ENCODE results near the gene COL4A2. TPM values are rescaled to one million over a fixed set of nuclear protein-coding genes. Genes with fewer than 3 reads are reported as not detected.

The COL4A2 gene
- not detected for polyA plus RNA-seq (2012; ENCODE audit: insufficient read depth, insufficient read length)

DNA sequence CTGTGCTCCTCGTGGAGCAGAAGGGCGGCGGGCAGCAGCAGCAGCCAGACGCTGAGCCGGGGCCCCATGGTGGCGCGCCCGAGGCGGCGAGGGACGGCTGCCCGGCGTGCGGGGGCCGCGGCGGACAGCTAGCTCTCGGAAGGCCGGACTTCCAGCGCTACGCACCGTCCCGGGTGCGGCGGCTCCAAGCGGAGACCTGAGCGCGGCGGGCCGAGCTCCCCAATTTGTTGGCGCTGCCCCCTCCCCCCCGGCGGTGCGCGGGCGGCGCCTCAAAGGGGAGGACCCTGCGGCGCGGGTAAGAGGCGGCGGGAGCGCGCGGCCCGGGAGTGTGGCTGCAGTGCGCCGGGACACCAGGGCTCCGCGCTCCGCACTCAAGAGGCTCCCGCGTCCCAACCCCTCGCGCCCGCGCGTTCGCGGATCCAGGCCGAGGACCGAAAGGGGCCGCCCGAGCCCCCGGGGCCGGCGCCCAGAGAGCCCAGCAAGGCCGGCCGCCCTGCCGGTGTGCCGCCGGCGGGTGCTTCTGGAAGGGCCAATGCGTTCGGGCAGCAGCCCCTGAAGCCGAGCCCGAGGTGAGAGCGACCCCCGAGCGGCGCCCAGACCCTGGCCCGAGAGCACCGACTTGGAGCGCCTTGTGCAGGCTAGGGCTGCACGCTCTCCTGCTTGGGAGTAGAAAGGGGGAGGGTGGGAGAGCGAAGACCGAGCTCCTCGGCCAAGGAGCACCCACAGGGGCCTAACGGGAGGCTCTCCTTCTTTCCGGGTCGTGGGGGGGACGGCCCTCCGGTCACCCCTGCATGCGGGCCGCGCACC is at the start of gene COL4A2, which contains the start of gene COL4A1:
Gene COL4A2, plus strand, starts transcription at position 325 of the 807 bp plus-strand sequence. CDS start 620 bp downstream, outside the sequence.
Gene COL4A1, minus strand, starts transcription at position 198 of the 807 bp plus-strand sequence. Its CDS starts 130 bp downstream, at position 68.
- no peak for DNase-seq (ENCODE audit: low read depth, low spot score)
- H3K4me3 ChIP-seq (ENCODE audit: low read length): no peak within 1 kb of the TSS

- DNase-seq (ENCODE audit: low read depth, low spot score): no peak
- H3K4me3 ChIP-seq (ENCODE audit: low read length): no peak overlapping the region
Measured at GRCh38 chr13:110257408-110257807, 49.7 kb upstream of the COL4A2 start.

GRCh38 chr13:110258876-110259631 is 48.0 kb upstream of the COL4A2 start:
- DNase-seq (ENCODE audit: low read depth, low spot score): no peak
- H3K4me3 ChIP-seq (ENCODE audit: low read length): no peak overlapping the region

- no peak overlapping the region for H3K4me3 ChIP-seq (ENCODE audit: low read length)
- no peak for DNase-seq (ENCODE audit: low read depth, low spot score)
Measured at GRCh38 chr13:110259651-110260050, 47.4 kb upstream of the COL4A2 start.

DNA sequence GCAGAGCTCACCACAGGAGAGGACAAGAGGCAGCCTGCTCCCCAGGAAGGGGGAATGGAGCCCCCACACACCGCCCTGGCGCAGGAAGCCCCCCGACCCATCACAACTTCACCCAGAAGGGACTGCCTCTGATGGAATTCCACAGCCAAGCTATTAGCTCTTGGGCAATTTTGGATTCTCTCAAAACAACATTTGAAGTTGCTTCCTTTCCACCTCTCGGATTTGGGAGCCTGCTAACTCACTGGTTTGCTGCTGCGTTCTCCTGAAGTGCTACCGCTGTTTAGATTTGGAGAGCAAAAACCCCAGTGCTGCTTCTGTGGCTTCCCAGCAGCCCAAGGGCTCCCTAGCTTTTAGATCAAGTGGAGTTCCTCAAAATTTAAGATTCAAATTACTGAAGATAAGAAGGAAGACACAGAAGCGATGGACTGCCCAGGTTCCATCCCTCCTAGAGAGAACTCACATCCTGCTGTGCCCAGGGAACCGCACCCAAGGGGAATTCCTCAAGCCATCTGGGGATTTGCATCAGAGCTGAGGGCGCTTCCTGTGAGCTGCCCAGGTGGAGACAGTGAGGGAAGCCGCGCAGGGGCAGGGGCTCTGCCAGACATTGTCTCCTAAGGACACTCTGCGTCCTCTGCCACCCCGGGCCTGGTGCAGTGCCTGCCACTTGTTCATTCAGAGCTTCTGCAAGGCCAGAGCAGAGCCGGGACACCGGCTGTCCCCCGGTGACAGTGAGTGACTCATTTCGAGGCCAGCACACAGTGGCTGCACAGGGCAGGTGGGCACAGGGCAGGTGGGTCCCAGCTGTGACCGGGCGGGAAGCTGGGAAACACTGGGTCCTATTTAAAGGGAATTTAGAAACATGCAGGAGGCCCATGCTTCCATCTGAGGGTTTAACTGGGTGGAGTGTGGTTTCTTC is 45.7 kb upstream of the COL4A2 start:
- DNase-seq (ENCODE audit: low read depth, low spot score): no peak

DNA sequence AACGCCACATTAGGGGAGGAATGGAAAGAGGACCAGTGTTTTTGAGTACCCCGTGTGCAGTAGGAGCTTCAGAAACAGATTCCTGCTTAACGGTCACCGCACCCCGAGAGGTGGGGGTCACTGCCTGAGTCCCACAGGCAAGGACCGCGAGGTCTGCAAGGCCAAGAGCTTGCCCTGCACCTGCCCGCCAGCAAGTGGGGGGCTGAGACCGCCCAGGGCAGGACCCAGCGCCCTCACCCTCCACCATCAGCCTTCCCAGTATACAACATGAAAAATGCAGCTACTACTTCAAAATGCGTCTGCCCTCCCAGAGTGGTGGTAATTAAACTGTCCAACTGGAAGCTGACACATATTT is 45.0 kb upstream of the COL4A2 start:
- H3K4me3 ChIP-seq (ENCODE audit: low read length): no peak overlapping the region
- DNase-seq (ENCODE audit: low read depth, low spot score): no peak

More for the DNA sequence above, 45.7 kb upstream of the COL4A2 start:
- H3K4me3 ChIP-seq (ENCODE audit: low read length): no peak overlapping the region

DNA sequence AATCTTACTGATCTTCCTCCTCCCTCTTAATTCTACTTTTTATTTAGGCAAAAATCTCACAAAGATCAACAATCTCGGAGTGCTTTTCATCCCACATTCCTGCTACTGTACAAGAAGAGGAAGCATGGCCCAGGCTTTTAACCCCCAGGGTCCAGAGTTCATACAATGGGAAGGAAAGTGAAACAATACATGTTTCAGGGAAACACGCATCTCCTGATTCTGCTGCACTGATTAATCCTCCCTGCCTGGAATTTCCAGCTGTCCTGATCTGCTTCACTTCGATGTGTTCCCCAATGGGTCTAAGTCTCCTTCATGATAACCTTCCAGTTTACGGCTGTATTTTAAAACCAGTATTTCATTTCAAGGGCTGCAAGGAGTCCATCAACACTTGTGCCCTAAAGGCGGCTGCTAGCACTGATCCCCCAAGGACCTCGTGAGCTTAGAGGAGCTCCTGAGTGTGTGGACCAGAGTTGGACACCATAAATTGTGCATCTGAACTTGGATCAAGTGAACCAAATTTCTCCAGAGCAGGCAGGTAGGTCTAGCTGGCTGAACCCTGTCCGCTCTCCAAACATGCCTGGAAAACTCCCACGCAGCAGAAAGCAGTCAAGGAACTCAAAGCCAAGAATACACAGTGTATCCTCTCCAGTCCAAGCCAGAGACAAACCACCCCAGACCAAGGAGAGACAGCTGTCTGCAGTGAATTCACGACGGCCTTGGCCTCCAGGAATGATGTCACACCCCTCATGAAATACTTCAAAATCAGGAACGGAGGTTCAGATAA is 44.4 kb upstream of the COL4A2 start:
- no peak overlapping the region for H3K4me3 ChIP-seq (ENCODE audit: low read length)
- DNase-seq (ENCODE audit: low read depth, low spot score): no peak

DNA sequence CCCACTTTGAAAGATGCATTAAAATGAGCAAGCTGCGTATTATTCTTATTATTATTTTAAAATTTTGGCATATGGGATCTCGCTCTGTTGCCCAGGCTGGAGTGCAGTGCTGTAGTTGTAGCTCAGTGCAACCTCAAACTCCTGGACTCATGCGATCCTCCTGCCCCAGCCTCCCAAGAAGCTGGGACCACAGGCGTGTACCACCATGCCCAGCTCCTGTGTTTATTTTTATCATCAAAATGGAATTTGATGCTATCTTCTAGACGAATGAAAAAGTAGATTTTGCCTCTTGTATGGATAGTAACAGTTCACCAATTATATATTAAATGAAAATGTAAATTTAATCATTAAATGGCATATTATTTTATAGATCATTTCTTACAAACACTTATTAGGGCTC is 43.7 kb upstream of the COL4A2 start:
- no peak overlapping the region for H3K4me3 ChIP-seq (ENCODE audit: low read length)
- DNase-seq (ENCODE audit: low read depth, low spot score): no peak

GRCh38 chr13:110263888-110264287 is 43.2 kb upstream of the COL4A2 start:
- H3K4me3 ChIP-seq (ENCODE audit: low read length): no peak overlapping the region
- DNase-seq (ENCODE audit: low read depth, low spot score): no peak

DNA sequence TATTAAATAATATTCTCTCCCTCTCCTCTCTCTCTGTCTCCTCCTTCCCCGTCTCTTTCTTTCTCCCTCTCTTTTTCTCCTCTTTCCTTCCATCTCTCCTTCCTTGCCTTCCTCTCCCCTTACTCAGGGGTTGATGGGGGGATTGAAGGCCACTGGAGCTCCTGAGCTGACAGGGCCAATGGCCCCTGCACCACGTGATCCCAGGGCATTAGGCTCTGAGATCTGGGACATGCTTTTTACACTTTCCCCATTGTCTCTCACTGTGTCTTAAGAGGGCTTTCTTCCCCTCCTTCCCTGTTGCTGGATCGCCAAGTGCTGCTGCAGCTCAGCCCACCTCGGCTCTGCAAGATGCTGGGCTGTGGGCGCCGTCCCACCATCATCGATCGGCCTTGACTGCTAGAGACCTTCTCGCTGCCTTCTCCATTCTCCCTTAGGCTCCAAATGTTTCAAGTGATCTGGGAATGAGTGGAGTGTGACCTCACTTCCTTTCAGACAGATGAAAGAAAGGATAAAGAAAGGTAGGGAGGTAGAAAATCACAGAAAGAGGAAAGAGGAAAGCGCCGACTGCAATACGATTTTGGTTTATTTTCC is 42.3 kb upstream of the COL4A2 start:
- H3K4me3 ChIP-seq (ENCODE audit: low read length): no peak overlapping the region
- DNase-seq (ENCODE audit: low read depth, low spot score): no peak

GRCh38 chr13:110265341-110265681 is 41.8 kb upstream of the COL4A2 start:
- no peak for DNase-seq (ENCODE audit: low read depth, low spot score)
- H3K4me3 ChIP-seq (ENCODE audit: low read length): no peak overlapping the region

GRCh38 chr13:110265682-110266430 is 41.2 kb upstream of the COL4A2 start:
- H3K4me3 ChIP-seq (ENCODE audit: low read length): no peak overlapping the region
- DNase-seq (ENCODE audit: low read depth, low spot score): no peak

DNA sequence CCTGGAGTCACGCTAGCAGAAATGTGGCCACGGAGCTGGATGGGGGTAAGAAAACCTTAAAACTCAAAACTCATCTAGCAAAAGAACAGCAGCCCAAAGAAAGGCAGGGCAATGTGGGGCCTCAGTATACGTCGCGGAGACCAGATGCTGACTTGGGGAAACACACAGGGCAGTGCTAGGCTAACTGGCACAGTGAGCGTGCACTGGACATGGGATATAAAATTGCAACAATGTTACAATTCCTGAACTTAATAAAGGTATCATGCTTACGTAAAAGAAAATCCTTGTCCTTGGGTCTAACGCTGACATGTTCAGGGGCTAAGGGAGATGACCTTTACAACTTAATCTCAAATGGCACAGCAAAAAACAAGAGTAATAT is 40.7 kb upstream of the COL4A2 start:
- no peak overlapping the region for H3K4me3 ChIP-seq (ENCODE audit: low read length)
- DNase-seq (ENCODE audit: low read depth, low spot score): no peak

- no peak for DNase-seq (ENCODE audit: low read depth, low spot score)
- no peak overlapping the region for H3K4me3 ChIP-seq (ENCODE audit: low read length)
Measured at GRCh38 chr13:110266983-110267382, 40.1 kb upstream of the COL4A2 start.

- no peak for DNase-seq (ENCODE audit: low read depth, low spot score)
- H3K4me3 ChIP-seq (ENCODE audit: low read length): no peak overlapping the region
Measured at GRCh38 chr13:110268061-110268460, 39.0 kb upstream of the COL4A2 start.

DNA sequence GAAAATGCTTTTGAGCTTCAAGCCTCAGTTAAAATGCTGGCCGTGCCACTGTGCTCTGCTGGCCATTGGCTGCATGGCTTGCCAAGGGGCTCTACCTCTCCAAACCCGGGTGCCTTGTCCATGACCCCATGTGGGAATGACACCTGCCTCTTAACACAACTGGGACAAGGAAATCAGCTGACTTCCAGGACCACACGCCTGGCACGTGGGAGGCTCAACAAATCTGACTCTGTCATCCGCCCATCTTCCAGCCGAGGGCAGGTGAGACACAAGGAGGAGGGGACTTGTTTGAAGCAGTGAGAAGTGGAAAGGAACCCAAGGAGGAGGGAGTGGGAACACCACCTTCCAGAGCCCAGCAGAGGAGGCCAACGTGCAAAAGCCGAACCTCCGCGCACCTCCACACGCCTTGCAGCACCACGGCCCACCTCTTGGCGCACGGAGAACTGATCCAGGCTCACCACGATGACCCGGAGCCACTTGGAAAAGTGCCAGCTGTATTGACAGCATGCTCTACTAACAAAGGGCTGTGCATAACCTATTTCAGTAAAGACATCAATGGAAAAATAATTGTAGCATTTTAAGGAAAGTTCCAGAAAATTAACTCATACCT is 38.4 kb upstream of the COL4A2 start:
- no peak overlapping the region for H3K4me3 ChIP-seq (ENCODE audit: low read length)
- DNase-seq (ENCODE audit: low read depth, low spot score): no peak

DNA sequence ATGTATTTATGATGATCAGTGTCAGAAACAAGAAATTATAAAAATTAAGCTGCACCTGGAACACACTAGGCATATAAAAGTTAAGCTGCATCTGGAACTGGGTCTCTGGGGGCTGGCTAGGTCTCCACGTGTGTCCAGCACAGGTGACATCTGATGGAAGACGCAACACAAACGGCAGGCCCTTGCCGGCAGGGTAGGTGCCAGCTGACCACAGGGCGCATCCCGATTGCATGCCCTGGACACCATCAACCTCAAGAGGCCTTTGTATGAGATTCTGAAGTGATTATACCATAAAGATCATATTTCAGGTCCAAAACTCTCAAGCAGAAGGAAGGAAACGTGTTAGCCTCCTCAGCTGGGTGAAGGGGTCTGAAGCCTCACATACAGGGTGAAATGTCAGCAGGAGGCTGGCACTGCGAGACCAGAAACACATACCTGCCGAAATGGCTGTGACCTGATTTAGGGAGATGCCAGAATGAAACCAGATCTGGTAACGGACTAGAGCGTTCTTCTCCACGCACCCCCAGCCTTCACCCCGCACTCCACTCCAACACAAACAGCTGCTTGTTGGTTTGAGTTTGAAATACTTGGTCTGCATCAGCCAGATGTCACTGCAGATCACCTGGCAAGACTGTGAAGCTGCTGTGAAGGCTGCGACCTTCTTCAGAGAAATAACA is 37.4 kb upstream of the COL4A2 start:
- no peak for DNase-seq (ENCODE audit: low read depth, low spot score)
- H3K4me3 ChIP-seq (ENCODE audit: low read length): no peak overlapping the region
